Astrocyte (in vitro differentiated cells and primary cell): ENCODE results near the gene UST. TPM values are rescaled to one million over a fixed set of nuclear protein-coding genes. Genes with fewer than 3 reads are reported as not detected.

ENCODE experiments used
- DNase-seq: peaks from one replicate; pipeline ENCODE4 v3.0.0-alpha.2; 2010; ENCODE audit warnings: low read depth
- FAIRE-seq: peaks from 2 replicates; lab custom pipeline; 2011; peaks lifted over from hg19 to GRCh38; lab: Jason Lieb, UNC
- H2AFZ ChIP-seq: 2 replicates; pipeline ENCODE4 v1.6.0; 2012; ENCODE audit warnings: low read depth, low read length, inconsistent platforms
- H3K27ac ChIP-seq: 2 replicates; pipeline ENCODE4 v1.5.1; 2011; ENCODE audit warnings: low read depth, low read length, inconsistent platforms
- H3K27me3 ChIP-seq: 2 replicates; pipeline ENCODE4 v1.6.0; 2011; ENCODE audit warnings: low read length, inconsistent platforms; ENCODE audit not compliant: insufficient read depth
- H3K36me3 ChIP-seq: 2 replicates; pipeline ENCODE4 v1.5.1; 2011; ENCODE audit warnings: low read length, inconsistent platforms; ENCODE audit not compliant: insufficient read depth
- H3K4me1 ChIP-seq: 2 replicates; pipeline ENCODE4 v1.5.1; 2011; ENCODE audit warnings: low read length, inconsistent platforms; ENCODE audit not compliant: insufficient read depth
- H3K4me2 ChIP-seq: 2 replicates; pipeline ENCODE4 v1.6.0; 2012; ENCODE audit warnings: low read length, inconsistent platforms
- H3K4me3 ChIP-seq: 2 replicates; pipeline ENCODE4 v1.5.1; 2011; ENCODE audit warnings: low read depth, mild to moderate bottlenecking, low read length, inconsistent platforms; ENCODE audit not compliant: insufficient read depth
- H3K79me2 ChIP-seq: 2 replicates; pipeline ENCODE4 v1.6.0; 2012; ENCODE audit warnings: mild to moderate bottlenecking, low read length, inconsistent platforms; ENCODE audit not compliant: insufficient read depth
- H3K9ac ChIP-seq: 2 replicates; pipeline ENCODE4 v1.6.0; 2012; ENCODE audit warnings: mild to moderate bottlenecking, low read length, inconsistent platforms
- H3K9me3 ChIP-seq: 2 replicates; pipeline ENCODE4 v1.5.1; 2012; ENCODE audit warnings: low read depth, mild to moderate bottlenecking, low read length, inconsistent platforms; ENCODE audit not compliant: insufficient read depth
- H4K20me1 ChIP-seq: 2 replicates; pipeline ENCODE4 v1.6.0; 2012; ENCODE audit warnings: low read length, inconsistent platforms; ENCODE audit not compliant: insufficient read depth
- H3K27ac Mint-ChIP-seq: one replicate; pipeline ENCODE4 v1.8.0; 2021; ENCODE audit warnings: mild to moderate bottlenecking, mixed read lengths; ENCODE audit not compliant: unreplicated experiment
- H3K27me3 Mint-ChIP-seq: one replicate; pipeline ENCODE4 v1.8.0; 2021; ENCODE audit warnings: low read depth, mixed read lengths; ENCODE audit not compliant: unreplicated experiment
- H3K36me3 Mint-ChIP-seq: one replicate; pipeline ENCODE4 v1.8.0; 2021; ENCODE audit warnings: low read depth, mixed read lengths; ENCODE audit not compliant: unreplicated experiment
- H3K4me1 Mint-ChIP-seq: one replicate; pipeline ENCODE4 v1.8.0; 2021; ENCODE audit warnings: low read depth, mixed read lengths; ENCODE audit not compliant: unreplicated experiment
- H3K4me3 Mint-ChIP-seq: one replicate; pipeline ENCODE4 v1.8.0; 2021; ENCODE audit warnings: mild to moderate bottlenecking, moderate library complexity, mixed read lengths; ENCODE audit not compliant: unreplicated experiment
- H3K9me3 Mint-ChIP-seq: one replicate; pipeline ENCODE4 v1.8.0; 2021; ENCODE audit warnings: mild to moderate bottlenecking, mixed read lengths; ENCODE audit not compliant: unreplicated experiment
- EZH2 ChIP-seq: IDR thresholded peaks from 2 replicates; pipeline ENCODE4 v1.6.1; 2012; ENCODE audit warnings: mild to moderate bottlenecking, low read length, inconsistent platforms; ENCODE audit not compliant: insufficient read depth
- total RNA-seq: library from RNA; stranded (reverse); gene quantifications from 2 replicates; pipeline ENCODE4 v1.2.1, GENCODE V29; 2021
- TF ChIP-seq, protein P1 (sequence below): IDR thresholded peaks from 2 replicates; pipeline ENCODE4 v1.5.1; 2011; ENCODE audit warnings: low read depth, mild to moderate bottlenecking, inconsistent platforms, low read length, moderate library complexity; ENCODE audit not compliant: insufficient read depth

UST gene
- total RNA-seq, 1 donor from 2014 or later = 15.3 TPM

DNA sequence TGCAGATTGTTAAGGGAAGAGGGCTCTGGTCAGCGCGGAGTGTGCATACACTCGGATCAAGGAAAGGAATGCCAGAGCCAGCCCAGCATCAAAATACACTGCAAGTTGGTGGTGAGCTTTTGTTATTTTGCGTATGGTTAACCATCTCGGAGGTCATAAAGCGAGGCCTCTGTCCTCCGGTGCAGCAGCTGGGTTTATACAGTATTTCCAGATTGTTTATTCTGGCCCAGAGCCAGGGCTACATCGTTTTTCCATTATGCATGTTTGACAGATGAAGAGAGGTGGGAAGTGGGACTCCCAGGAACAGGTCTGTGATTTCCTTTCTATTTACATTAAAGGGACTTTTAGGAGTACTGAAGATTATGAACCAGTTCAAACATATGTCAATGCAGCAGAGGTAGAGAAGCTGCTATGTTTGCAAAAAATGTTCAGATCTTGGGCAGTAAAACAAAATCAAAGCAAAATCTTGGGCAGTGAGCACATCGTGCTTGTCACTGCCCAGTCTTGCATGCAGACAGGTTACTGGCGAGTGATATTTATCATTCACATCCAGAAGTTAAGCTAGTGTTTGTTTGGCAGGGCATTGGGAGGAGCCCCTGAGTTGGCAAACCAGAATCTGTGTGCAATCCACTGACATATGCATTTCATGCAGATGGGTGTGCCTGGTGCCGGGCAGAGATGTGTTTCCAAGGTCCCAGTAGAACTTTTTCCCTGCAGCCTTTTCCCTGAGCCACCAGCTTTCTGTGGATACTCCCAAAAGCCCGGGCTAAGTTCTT lies 314.3 kb downstream of the UST start:
- no peaks in the 10 kb centered on the region for H3K36me3 Mint-ChIP-seq
- H3K9me3 ChIP-seq = no peaks in the 10 kb centered on the region
- H3K4me1 ChIP-seq = peaks cover 24% of the 10 kb centered on the region
- no peaks in the 10 kb centered on the region for H4K20me1 ChIP-seq
- peaks cover 64% of the 10 kb centered on the region for H3K4me1 Mint-ChIP-seq
- peak overlapping the region; percentile 2 for H3K4me3 Mint-ChIP-seq
- DNase-seq (peak; percentile 75), FAIRE-seq (no peak)
- no peak for TF ChIP-seq EZH2
- TF ChIP-seq, protein P1, sequence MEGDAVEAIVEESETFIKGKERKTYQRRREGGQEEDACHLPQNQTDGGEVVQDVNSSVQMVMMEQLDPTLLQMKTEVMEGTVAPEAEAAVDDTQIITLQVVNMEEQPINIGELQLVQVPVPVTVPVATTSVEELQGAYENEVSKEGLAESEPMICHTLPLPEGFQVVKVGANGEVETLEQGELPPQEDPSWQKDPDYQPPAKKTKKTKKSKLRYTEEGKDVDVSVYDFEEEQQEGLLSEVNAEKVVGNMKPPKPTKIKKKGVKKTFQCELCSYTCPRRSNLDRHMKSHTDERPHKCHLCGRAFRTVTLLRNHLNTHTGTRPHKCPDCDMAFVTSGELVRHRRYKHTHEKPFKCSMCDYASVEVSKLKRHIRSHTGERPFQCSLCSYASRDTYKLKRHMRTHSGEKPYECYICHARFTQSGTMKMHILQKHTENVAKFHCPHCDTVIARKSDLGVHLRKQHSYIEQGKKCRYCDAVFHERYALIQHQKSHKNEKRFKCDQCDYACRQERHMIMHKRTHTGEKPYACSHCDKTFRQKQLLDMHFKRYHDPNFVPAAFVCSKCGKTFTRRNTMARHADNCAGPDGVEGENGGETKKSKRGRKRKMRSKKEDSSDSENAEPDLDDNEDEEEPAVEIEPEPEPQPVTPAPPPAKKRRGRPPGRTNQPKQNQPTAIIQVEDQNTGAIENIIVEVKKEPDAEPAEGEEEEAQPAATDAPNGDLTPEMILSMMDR = no peak
- H3K27ac ChIP-seq = peak overlapping the region; percentile 22
- H3K79me2 ChIP-seq = no peaks in the 10 kb centered on the region
- H3K4me3 ChIP-seq = no peak overlapping the region
- H3K4me2 ChIP-seq = peak overlapping the region; percentile 69
- H3K9ac ChIP-seq = peak overlapping the region; percentile 24
- no peaks in the 10 kb centered on the region for H3K27me3 Mint-ChIP-seq
- no peaks in the 10 kb centered on the region for H3K27me3 ChIP-seq
- peak overlapping the region; percentile 0 for H3K27ac Mint-ChIP-seq
- H2AFZ ChIP-seq = no peak overlapping the region
- no peaks in the 10 kb centered on the region for H3K9me3 Mint-ChIP-seq
- H3K36me3 ChIP-seq = no peaks in the 10 kb centered on the region

DNA sequence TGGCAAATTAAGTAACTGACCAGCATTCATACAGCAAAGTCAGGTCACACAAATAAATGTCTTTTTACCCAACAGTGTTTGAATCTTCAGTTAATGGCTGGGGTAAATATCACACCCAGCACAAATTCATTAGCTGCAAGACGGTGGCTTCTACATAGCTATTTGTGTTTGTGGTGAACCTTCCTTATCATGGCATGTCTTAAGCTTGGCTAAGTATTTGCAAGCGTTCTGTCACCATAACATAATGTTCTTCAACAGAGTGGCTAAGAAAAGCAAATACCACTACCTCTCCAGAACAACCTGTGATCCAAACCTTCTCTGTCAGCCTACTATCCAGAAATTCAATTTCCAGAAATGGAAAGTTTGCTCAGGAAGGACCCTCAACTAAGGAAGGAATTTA lies 315.1 kb downstream of the UST start:
- H3K4me3 ChIP-seq = no peak overlapping the region
- Mint-ChIP-seq H3K9me3 (no peaks in the 10 kb centered on the region), H3K36me3 (no peaks in the 10 kb centered on the region), H3K27me3 (no peaks in the 10 kb centered on the region), H3K4me3 (no peak overlapping the region), H3K27ac (no peak overlapping the region), H3K4me1 (peaks cover 66% of the 10 kb centered on the region)
- peaks cover 24% of the 10 kb centered on the region for H3K4me1 ChIP-seq
- no peaks in the 10 kb centered on the region for H3K27me3 ChIP-seq
- no peaks in the 10 kb centered on the region for H3K79me2 ChIP-seq
- H4K20me1 ChIP-seq = no peaks in the 10 kb centered on the region
- no peak for FAIRE-seq
- no peaks in the 10 kb centered on the region for H3K9me3 ChIP-seq
- no peak overlapping the region for H3K9ac ChIP-seq
- no peak for TF ChIP-seq EZH2
- TF ChIP-seq, protein P1 = no peak
- no peak overlapping the region for H3K27ac ChIP-seq
- no peak overlapping the region for H3K4me2 ChIP-seq
- H3K36me3 ChIP-seq = no peaks in the 10 kb centered on the region
- no peak for DNase-seq
- H2AFZ ChIP-seq = no peak overlapping the region
